GM19372 (cell line): ENCODE results near the gene SERGEF.

Source experiments
- ATAC-seq: cut with Tn5 transposase; IDR thresholded peaks from one replicate; pipeline ENCODE4 v1.9.1; 2021; ENCODE audit warnings: mild to moderate bottlenecking, low read depth, moderate library complexity; ENCODE audit not compliant: unreplicated experiment

The SERGEF gene

DNA sequence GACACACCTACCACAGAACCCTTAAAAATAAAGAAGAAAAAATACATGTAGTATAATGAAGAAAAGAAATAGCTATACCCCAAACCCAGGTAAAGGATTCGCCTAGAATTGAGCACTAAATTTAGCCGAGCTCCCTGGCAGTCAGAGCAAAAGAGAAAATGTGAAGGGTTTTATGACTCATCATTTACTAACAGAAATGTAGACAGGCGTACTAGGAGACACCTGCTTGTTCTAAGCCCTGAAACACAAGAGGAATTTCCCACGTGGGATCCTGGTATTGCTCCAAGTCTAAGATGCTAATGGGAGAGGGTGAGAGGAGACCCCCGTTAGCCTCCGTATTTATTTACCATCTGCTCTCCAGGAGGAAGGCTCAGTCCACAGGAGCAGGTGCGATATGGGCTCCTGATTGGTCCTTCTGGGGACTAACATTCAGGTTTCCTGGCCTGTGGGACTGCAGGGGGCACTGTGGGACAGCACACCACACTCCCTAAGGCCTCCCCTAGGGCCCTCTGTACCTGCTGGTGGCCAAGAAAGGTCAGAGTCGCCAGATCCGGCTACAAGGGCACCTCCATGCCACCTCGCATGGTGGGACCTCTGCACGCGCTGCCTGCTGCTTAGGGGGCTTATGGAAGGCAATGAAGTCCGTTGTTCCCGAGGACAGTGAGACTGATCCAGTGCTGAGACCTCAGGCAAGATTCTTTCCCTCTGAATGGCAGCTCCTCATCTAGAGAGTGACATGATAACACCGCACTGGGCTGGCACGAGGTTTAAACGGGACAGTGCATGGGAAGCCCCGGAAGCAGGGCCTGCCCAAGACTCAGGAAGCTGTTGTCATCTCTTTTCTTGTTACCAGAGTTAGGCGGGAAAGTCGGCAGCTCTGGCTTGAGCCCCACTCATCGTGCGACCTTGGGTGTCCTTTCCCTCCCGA, 252.5 kb downstream of the SERGEF start:
- peak; percentile 86 for ATAC-seq

- no peak for ATAC-seq
Measured at GRCh38 chr11:17755891-17756290, 257.0 kb downstream of the SERGEF start.

DNA sequence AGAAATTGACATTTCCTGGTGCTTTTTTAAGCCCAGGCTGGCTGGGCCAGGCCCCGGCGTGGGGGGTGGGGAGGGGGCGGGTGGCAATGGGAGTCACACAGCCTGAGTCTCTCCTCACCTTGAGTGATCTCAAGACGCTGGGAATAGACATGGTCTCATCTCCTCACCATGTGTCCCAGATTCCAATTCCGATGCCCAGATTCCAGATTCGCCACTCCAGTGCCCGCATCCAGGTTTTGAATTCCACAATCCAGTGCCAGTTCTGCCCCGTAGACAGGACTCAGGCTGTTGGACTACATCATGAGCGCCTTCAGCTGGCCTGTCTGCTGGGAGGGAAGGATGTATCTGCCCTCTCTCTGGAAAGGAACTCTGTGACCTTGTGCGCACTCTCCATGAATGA, 259.2 kb downstream of the SERGEF start:
- no peak for ATAC-seq

GRCh38 chr11:17753153-17753552, 259.7 kb downstream of the SERGEF start:
- no peak for ATAC-seq

DNA sequence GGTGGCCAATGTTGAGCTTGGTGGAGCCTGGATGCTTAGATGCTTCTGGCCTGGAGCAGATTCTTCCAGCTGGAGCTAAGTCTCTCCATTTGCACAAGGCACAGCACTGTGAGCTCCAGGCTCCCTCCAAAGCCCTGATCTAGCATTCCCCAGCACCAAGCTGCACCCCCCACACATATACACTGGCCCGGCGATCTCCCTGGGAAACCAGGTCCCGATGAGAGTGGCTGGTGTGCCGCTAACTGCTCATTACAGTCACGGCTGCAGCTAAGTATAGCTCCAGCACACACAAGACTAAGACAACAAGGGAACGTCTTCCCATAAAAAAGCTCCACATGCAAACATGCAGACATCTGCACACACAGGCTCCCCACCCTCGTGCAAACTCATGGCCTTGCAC, 260.7 kb downstream of the SERGEF start:
- no peak for ATAC-seq

DNA sequence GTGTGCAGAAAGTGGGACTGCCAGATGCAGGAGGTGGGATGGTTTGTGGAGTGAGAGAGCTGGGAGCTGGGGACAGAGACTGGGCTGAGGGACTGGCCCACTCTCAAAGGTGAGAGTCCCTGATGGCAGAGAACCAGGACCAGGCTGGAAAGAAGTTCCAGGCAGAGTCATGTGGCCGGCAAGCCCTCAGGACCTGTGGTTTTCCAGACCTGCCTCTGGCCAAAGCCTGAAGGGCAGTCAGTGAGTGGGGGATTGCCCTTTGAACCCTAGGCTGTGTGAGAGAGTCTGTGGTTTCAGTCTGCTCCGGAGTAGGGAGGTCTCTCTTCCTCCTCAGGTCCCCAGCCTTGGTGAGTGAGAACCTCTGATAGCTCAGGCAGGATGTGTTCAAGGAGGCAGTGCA, 261.3 kb downstream of the SERGEF start:
- ATAC-seq: no peak

GRCh38 chr11:17750801-17751165, 262.1 kb downstream of the SERGEF start:
- ATAC-seq: no peak

GRCh38 chr11:17750013-17750800, 262.6 kb downstream of the SERGEF start:
- no peak for ATAC-seq

DNA sequence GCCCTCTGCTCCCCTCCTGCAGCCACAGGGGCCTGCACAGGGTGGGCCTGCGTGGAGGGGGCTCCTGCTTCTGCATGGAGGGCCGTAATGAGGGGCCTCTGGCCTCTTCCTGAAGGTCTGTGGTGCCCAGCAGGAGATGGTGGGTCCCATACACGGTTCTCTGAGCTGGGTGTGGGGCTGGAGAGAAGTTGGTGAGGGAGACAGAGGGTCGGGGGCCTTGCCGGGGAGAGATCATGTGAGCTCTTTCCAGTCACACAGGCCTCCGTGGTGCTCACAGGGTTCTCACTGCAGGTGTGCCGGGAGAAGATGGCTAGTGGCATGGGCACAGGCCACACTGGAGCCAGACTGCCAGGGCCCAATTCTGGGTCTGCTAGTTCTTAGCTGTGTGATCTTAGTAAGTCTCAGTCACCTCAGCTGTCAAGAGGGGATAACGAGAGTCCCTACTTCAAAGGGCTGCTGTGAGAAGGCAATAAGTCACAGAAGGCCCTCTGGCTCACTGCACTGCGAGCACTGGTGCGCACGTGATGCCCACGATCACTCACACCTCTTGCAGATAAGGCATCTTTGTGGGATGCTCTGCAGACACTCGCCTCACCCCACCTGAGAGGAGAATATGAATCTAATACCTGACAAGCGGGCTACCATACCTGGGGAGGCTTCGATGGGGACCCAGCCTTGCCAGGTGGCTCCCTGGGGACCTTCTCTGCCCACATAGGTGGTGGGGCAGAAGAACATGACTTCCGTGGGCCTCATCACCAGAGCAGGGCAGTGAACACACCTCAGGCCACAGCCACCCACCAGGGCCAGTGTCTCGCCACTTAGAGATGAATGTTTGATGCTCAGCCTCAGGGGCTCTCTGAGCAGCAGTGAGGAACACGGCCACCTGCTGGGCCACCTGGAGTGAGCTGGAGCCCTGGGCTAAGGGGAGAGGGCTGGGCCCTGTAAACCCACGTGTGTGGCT, 263.8 kb downstream of the SERGEF start:
- no peak for ATAC-seq

DNA sequence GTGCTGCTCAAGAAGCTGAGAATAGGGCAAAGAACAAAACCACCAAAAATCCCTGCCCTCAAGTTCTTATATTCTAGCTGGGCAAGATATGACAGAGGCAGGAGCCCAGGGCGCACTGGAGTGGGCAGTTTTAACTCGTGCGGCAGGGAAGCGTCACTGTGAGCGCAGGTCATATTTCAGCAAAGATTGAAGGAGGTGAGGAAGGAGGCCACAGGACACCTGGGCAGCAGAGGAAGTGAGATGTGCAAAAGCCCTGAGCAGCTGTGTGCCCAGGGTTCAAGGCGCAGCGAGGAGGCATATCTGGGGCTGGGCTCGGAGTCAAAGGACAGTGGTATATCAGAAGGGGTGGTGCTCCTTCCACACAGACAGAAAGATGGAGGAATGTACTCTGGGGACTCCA, 264.8 kb downstream of the SERGEF start:
- no peak for ATAC-seq

DNA sequence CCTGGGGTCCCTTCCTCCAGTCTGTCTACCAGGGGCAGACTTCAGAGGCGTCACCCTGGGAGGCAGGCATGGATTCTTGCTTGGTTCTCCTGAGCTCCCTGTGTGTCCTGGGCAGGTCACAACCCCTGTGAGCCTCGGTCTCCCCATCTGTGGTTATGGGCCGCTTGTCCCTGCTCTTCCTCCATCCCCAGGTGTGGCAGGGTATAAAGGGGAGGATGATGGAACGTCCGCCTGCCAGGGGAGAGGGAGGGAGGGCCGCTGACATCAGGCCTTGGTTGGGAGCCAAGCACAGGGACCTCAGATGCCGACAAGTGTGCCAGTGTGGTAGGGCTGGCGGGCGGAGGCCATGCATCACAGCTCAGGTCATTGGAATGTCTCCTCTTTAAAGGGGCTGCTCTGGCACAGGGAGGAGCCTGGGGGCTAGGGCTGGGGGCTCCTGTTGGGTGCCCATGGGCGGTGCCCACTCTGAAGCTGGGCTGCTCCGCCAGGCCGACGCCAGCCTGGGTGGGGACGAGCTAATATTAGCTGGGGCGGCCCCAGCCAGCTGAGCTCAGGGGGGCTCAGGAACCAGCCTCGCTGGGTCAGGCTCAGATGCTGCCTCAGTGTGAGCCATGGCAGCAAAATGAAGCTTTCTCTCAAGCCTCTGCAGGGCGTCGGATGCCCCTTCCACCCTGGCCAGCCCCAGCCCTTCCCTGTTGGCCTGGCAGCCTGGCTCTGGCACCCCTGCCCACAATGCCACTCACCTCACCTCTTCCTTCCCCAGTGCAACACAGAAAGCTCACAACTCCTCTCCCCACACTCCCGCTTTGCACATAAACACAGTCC, 265.5 kb downstream of the SERGEF start:
- ATAC-seq: no peak

GRCh38 chr11:17746096-17746495, 266.8 kb downstream of the SERGEF start:
- no peak for ATAC-seq

- no peak for ATAC-seq
Measured at GRCh38 chr11:17745023-17745772, 267.6 kb downstream of the SERGEF start.

DNA sequence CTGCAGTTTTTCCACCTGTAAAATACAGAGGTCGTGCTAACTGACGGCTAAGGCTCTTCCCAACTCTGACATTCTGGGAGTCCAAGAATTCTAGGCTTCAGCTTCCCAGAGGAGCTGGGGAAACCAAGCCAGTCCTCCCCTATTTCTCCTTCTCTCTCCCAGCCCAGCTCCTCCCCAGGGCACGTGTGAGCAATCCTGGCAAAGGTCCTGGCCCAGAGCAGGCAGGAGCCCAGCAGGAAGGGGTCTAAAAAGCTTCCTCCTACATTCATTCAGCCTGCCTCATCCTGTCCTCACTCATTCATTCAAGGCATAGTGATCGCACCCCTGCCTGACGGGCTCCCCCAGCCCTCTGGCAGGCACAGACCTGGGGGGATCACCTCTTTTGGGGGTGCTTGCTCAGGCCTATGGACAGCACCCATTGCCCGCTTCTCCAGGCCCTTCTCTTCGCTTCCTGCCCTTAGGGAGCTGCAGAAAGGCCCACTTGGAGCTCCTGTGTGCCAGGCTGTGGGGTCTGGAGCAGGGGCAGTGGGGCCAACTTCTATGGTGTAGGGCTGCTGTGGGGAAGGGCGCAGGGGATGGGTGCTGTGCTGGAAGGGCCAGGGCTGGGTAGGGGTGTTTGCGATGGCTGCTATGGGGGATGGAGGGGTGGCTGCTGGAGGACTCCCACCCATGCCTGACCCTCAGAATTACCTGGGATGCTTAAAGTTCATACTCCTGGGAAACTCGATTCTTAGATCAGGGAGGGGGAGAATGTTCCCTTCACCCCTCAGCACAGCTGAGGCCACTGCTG, 268.5 kb downstream of the SERGEF start:
- no peak for ATAC-seq

GRCh38 chr11:17743808-17744119, 269.1 kb downstream of the SERGEF start:
- no peak for ATAC-seq

- no peak for ATAC-seq
Measured at GRCh38 chr11:17743026-17743807, 269.6 kb downstream of the SERGEF start.

- no peak for ATAC-seq
Measured at GRCh38 chr11:17742019-17742418, 270.8 kb downstream of the SERGEF start.

GRCh38 chr11:17741487-17741886, 271.4 kb downstream of the SERGEF start:
- ATAC-seq: no peak
